ENCODE measurements around the gene SLC25A30. TPM values are rescaled to one million over a fixed set of nuclear protein-coding genes. Genes with fewer than 3 reads are reported as not detected.
"Not testable (repeated sequence)": the region's sequence is repeated elsewhere in the genome, so short reads cannot be mapped to it uniquely, and the experiment has no call there.

Gene SLC25A30
- total RNA-seq, 2 experiments from 2014 or later: 18.9 to 21.2 TPM

GRCh38 chr13:45388664-45389063 is 29.5 kb downstream of the SLC25A30 start:
- ATAC-seq: no peak
- Mint-ChIP-seq H3K9me3 (peaks cover 3% of the 10 kb centered on the region), H3K27me3 (no peaks in the 10 kb centered on the region), H3K27ac (no peak overlapping the region), H3K4me1 (ENCODE audit: low read depth) (peaks cover 7% of the 10 kb centered on the region), H3K4me3 (no peak overlapping the region), H3K36me3 (ENCODE audit: low read depth) (peaks cover 24% of the 10 kb centered on the region)
- ChIA-PET CTCF (interaction anchor here (6.2 kb wide), 1 partner anchor 17 kb away, joined by 44 read pairs; no protein-coding TSS in a partner anchor), POLR2A (interaction anchor here (1.7 kb wide), 1 partner anchor 11 kb away, joined by 5 read pairs; no protein-coding TSS in a partner anchor)
- intact Hi-C loops (cut with micrococcal nuclease): no loop called here
- no peak for DNase-seq
- no peak for TF ChIP-seq CTCF (IDR thresholded peaks at IDR 0.05)

GRCh38 chr13:45386892-45387575 is 31.1 kb downstream of the SLC25A30 start:
- POLR2A ChIA-PET; H3K9me3 Mint-ChIP-seq; H3K4me1 Mint-ChIP-seq (ENCODE audit: low read depth); H3K27me3 Mint-ChIP-seq; H3K27ac Mint-ChIP-seq; H3K4me3 Mint-ChIP-seq; intact Hi-C loops (cut with micrococcal nuclease): not testable (repeated sequence)
- CTCF ChIA-PET: interaction anchor here (1.0 to 6.2 kb wide), 4 partner anchors 16 to 76 kb away, joined by 3 to 44 read pairs (median 3); no protein-coding TSS in a partner anchor
- peaks cover 19% of the 10 kb centered on the region for H3K36me3 Mint-ChIP-seq (ENCODE audit: low read depth)
- DNase-seq (peak; percentile 63), ATAC-seq (peak; percentile 78)

- no peak for TF ChIP-seq CTCF (IDR thresholded peaks at IDR 0.05)
- Mint-ChIP-seq H3K4me3 (no peak overlapping the region), H3K9me3 (peaks cover 3% of the 10 kb centered on the region), H3K27ac (no peak overlapping the region), H3K4me1 (ENCODE audit: low read depth) (peaks cover 7% of the 10 kb centered on the region), H3K27me3 (no peaks in the 10 kb centered on the region), H3K36me3 (ENCODE audit: low read depth) (peaks cover 16% of the 10 kb centered on the region)
- ATAC-seq (no peak), DNase-seq (no peak)
- ChIA-PET POLR2A (no interaction called here), CTCF (interaction anchor here (1.1 to 6.2 kb wide), 4 partner anchors 10 to 77 kb away, joined by 3 to 44 read pairs (median 4); no protein-coding TSS in a partner anchor)
- intact Hi-C loops (cut with micrococcal nuclease): no loop called here
Observed at GRCh38 chr13:45385907-45386553, 32.1 kb downstream of the SLC25A30 start.

- Mint-ChIP-seq H3K27me3 (no peaks in the 10 kb centered on the region), H3K9me3 (peaks cover 3% of the 10 kb centered on the region), H3K4me1 (ENCODE audit: low read depth) (peaks cover 7% of the 10 kb centered on the region), H3K36me3 (ENCODE audit: low read depth) (peaks cover 14% of the 10 kb centered on the region), H3K4me3 (no peak overlapping the region), H3K27ac (no peak overlapping the region)
- ChIA-PET CTCF (interaction anchor here (1.5 to 6.2 kb wide), 4 partner anchors 10 to 339 kb away, joined by 3 to 44 read pairs (median 4); no protein-coding TSS in a partner anchor), POLR2A (no interaction called here)
- intact Hi-C loops (cut with micrococcal nuclease): no loop called here
- DNase-seq (no peak), ATAC-seq (no peak)
- TF ChIP-seq CTCF (IDR thresholded peaks at IDR 0.05): no peak
Observed at GRCh38 chr13:45385320-45385719, 32.9 kb downstream of the SLC25A30 start.

GRCh38 chr13:45384474-45385174 is 33.5 kb downstream of the SLC25A30 start:
- ATAC-seq: no peak
- CTCF ChIA-PET: interaction anchor here (0.9 to 6.2 kb wide), 4 partner anchors 11 to 338 kb away, joined by 3 to 44 read pairs (median 4); no protein-coding TSS in a partner anchor
- H3K4me3 Mint-ChIP-seq: no peak overlapping the region
- POLR2A ChIA-PET: interaction anchor here (0.9 kb wide), 1 partner anchor 33 kb away, joined by 3 read pairs; no protein-coding TSS in a partner anchor
- H3K27me3 Mint-ChIP-seq: no peaks in the 10 kb centered on the region
- no peak overlapping the region for H3K27ac Mint-ChIP-seq
- H3K4me1 Mint-ChIP-seq (ENCODE audit: low read depth): peaks cover 7% of the 10 kb centered on the region
- intact Hi-C loops (cut with micrococcal nuclease): no loop called here
- no peak for TF ChIP-seq CTCF (IDR thresholded peaks at IDR 0.05)
- peaks cover 12% of the 10 kb centered on the region for H3K36me3 Mint-ChIP-seq (ENCODE audit: low read depth)
- peaks cover 3% of the 10 kb centered on the region for H3K9me3 Mint-ChIP-seq
- no peak for DNase-seq

GRCh38 chr13:45382739-45383138 is 35.4 kb downstream of the SLC25A30 start:
- DNase-seq; CTCF ChIA-PET; H3K4me1 Mint-ChIP-seq (ENCODE audit: low read depth); H3K27me3 Mint-ChIP-seq; H3K9me3 Mint-ChIP-seq; intact Hi-C loops (cut with micrococcal nuclease); H3K27ac Mint-ChIP-seq; POLR2A ChIA-PET; H3K4me3 Mint-ChIP-seq; ATAC-seq: not testable (repeated sequence)
- peaks cover 12% of the 10 kb centered on the region for H3K36me3 Mint-ChIP-seq (ENCODE audit: low read depth)

All from activated CD8-positive, alpha-beta T cell treated with anti-CD3 and anti-CD28 coated beads for 36 hours (primary cell).